COR-L47 (cell line): ENCODE results near the gene PMFBP1.

Experiments used
- DNase-seq: peaks from one replicate; lab custom pipeline; 2025; lab: John Stamatoyannopoulos, UW

Gene PMFBP1

GRCh38 chr16:72188541-72188940 is 16.6 kb upstream of the PMFBP1 start:
- no peak for DNase-seq

GRCh38 chr16:72187551-72187950 is 15.6 kb upstream of the PMFBP1 start:
- no peak for DNase-seq

- no peak for DNase-seq
Measured at GRCh38 chr16:72182976-72183375, 11.0 kb upstream of the PMFBP1 start.

- DNase-seq: no peak
Measured at GRCh38 chr16:72179204-72179970, 7.4 kb upstream of the PMFBP1 start.

- no peak for DNase-seq
Measured at GRCh38 chr16:72174726-72175125, 2.8 kb upstream of the PMFBP1 start.

GRCh38 chr16:72173997-72174396 is 2.0 kb upstream of the PMFBP1 start:
- no peak for DNase-seq

- no peak for DNase-seq
Measured at GRCh38 chr16:72171236-72171635, 719 bp downstream of the PMFBP1 start.

GRCh38 chr16:72169708-72170107 is 2.2 kb downstream of the PMFBP1 start:
- no peak for DNase-seq

- no peak for DNase-seq
Measured at GRCh38 chr16:72168365-72168764, 3.6 kb downstream of the PMFBP1 start.

GRCh38 chr16:72166954-72167561 is 4.9 kb downstream of the PMFBP1 start:
- no peak for DNase-seq

- no peak for DNase-seq
Measured at GRCh38 chr16:72166151-72166550, 5.8 kb downstream of the PMFBP1 start.

GRCh38 chr16:72164691-72165090 is 7.3 kb downstream of the PMFBP1 start:
- DNase-seq: no peak

- no peak for DNase-seq
Measured at GRCh38 chr16:72162105-72162692, 9.8 kb downstream of the PMFBP1 start.

- DNase-seq: no peak
Measured at GRCh38 chr16:72159801-72160200, 12.2 kb downstream of the PMFBP1 start.

GRCh38 chr16:72159386-72159785 is 12.6 kb downstream of the PMFBP1 start:
- no peak for DNase-seq

GRCh38 chr16:72149676-72150464 is 22.1 kb downstream of the PMFBP1 start:
- DNase-seq: no peak

GRCh38 chr16:72142476-72142875 is 29.5 kb downstream of the PMFBP1 start:
- DNase-seq: no peak

- DNase-seq: no peak
Measured at GRCh38 chr16:72139908-72140307, 32.0 kb downstream of the PMFBP1 start.

- no peak for DNase-seq
Measured at GRCh38 chr16:72138064-72138572, 33.8 kb downstream of the PMFBP1 start.

- DNase-seq: no peak
Measured at GRCh38 chr16:72137380-72138063, 34.4 kb downstream of the PMFBP1 start.

- no peak for DNase-seq
Measured at GRCh38 chr16:72134507-72134906, 37.4 kb downstream of the PMFBP1 start.

GRCh38 chr16:72132726-72133125 is 39.2 kb downstream of the PMFBP1 start:
- DNase-seq: no peak
